K562 (cell line): ENCODE measurements around the gene POLR2C. TPM values are rescaled to one million over a fixed set of nuclear protein-coding genes. Genes with fewer than 3 reads are reported as not detected.

Experiments
- E2F6 ChIP-seq, 2 experiments: IDR thresholded peaks; 2 replicates each; pipeline ENCODE4 v1.6.1; 2011; ENCODE audit warnings: borderline replicate concordance in 1 of 2, control low read depth in 1 of 2, low read depth in 1 of 2, low read length in 1 of 2, mild to moderate bottlenecking in 1 of 2, mixed read lengths in 1 of 2, moderate library complexity in 1 of 2; ENCODE audit not compliant: insufficient read depth in 1 of 2, insufficient read length in 1 of 2, poor library complexity in 1 of 2, severe bottlenecking in 1 of 2; ENCODE audit errors: extremely low read depth in 1 of 2
- FOXM1 ChIP-seq, 2 experiments: fragments of 450-650 bp in 1 of 2; sonication (generic) in 1 of 2; formaldehyde crosslinking in 1 of 2; IDR thresholded peaks; 2 replicates each; pipeline versions ENCODE4 v1.6.1 to v1.9.0; 2017 to 2022; ENCODE audit warnings: low read depth in 2 of 2, mild to moderate bottlenecking in 2 of 2, missing genetic modification reagents in 1 of 2, moderate library complexity in 1 of 2
- HBP1 ChIP-seq: fragments of 450-650 bp; formaldehyde crosslinking; IDR thresholded peaks from 2 replicates; pipeline ENCODE4 v1.4.0; 2022; ENCODE audit warnings: missing genetic modification characterization
- HNRNPK ChIP-seq: fragments of 200-400 bp; formaldehyde crosslinking; IDR thresholded peaks from one replicate; pipeline ENCODE4 v1.6.1; 2018; ENCODE audit warnings: mild to moderate bottlenecking, low read depth, low read length; ENCODE audit not compliant: poor library complexity, severe bottlenecking
- HSF4 ChIP-seq: fragments of 250-450 bp; sonication (Bioruptor Pico); IDR thresholded peaks from 2 replicates; pipeline ENCODE4 v2.1.2; 2022; ENCODE audit warnings: mild to moderate bottlenecking, moderate library complexity, borderline replicate concordance
- KAT8 ChIP-seq: fragments of 450-650 bp; IDR thresholded peaks from 2 replicates; pipeline ENCODE4 v1.6.1; 2016; ENCODE audit warnings: low read depth, mild to moderate bottlenecking
- KDM4B ChIP-seq, 2 experiments: fragments of 450-650 bp in 1 of 2; sonication (generic) in 1 of 2; IDR thresholded peaks; 2 replicates each; pipeline ENCODE4 v1.6.1; 2016 to 2017; ENCODE audit warnings: borderline replicate concordance in 2 of 2, antibody characterized with exemption in 1 of 2, low read depth in 1 of 2, mild to moderate bottlenecking in 1 of 2
- MCM3 ChIP-seq: fragments of 450-650 bp; IDR thresholded peaks from 2 replicates; pipeline ENCODE4 v1.6.1; 2016
- PML ChIP-seq: IDR thresholded peaks from 2 replicates; pipeline ENCODE4 v1.6.1; 2012; ENCODE audit warnings: low read length, inconsistent platforms
- RBM14 ChIP-seq: fragments of 200-400 bp; formaldehyde crosslinking; IDR thresholded peaks from 2 replicates; pipeline ENCODE4 v1.6.1; 2018; ENCODE audit warnings: low read depth, mild to moderate bottlenecking, low read length, moderate library complexity, borderline replicate concordance; ENCODE audit not compliant: insufficient read depth
- SMAD4 ChIP-seq: fragments of 250-450 bp; sonication (Bioruptor Pico); conservative IDR thresholded peaks from 2 replicates; pipeline ENCODE4 v1.8.0; 2021; ENCODE audit warnings: inconsistent platforms, mild to moderate bottlenecking, moderate library complexity
- SMARCC2 ChIP-seq: fragments of 450-650 bp; IDR thresholded peaks from 2 replicates; pipeline ENCODE4 v1.6.1; 2017; ENCODE audit warnings: antibody characterized with exemption, moderate library complexity, mild to moderate bottlenecking, low read depth
- SNAPC5 ChIP-seq: fragments of 250-450 bp; sonication (Bioruptor Pico); IDR thresholded peaks from 2 replicates; pipeline ENCODE4 v1.8.0; 2021; ENCODE audit warnings: moderate library complexity, mild to moderate bottlenecking, inconsistent platforms
- STAT5B ChIP-seq: fragments of 250-450 bp; sonication (Bioruptor Pico); IDR thresholded peaks from 2 replicates; pipeline ENCODE4 v1.8.0; 2021; ENCODE audit warnings: mild to moderate bottlenecking, inconsistent platforms
- TAL1 ChIP-seq: fragments of 450-650 bp; IDR thresholded peaks from 2 replicates; pipeline ENCODE4 v1.6.1; 2016; ENCODE audit warnings: mild to moderate bottlenecking
- TRIM24 ChIP-seq, 2 experiments: fragments of 450-650 bp; IDR thresholded peaks; 2 replicates each; pipeline ENCODE4 v1.6.1; 2016
- TRIM28 ChIP-seq: fragments of 450-650 bp; IDR thresholded peaks from 2 replicates; pipeline ENCODE4 v1.6.1; 2017
- TSC22D4 ChIP-seq: fragments of 450-650 bp; IDR thresholded peaks from 2 replicates; pipeline ENCODE4 v1.6.1; 2016; ENCODE audit warnings: missing genetic modification characterization, missing biosample characterization, control low read depth
- ZKSCAN1 ChIP-seq: fragments of 150-350 bp; IDR thresholded peaks from 2 replicates; pipeline ENCODE4 v1.6.1; 2016; ENCODE audit warnings: low read depth, low read length
- ZNF143 ChIP-seq: sonication (generic); formaldehyde crosslinking; IDR thresholded peaks from 2 replicates; pipeline ENCODE4 v1.9.0; 2022; ENCODE audit warnings: mild to moderate bottlenecking, missing genetic modification reagents
- polyA plus RNA-seq, 8 experiments: library from polyadenylated mRNA; depleted of rRNA in 4 of 8; stranded (reverse) in 5 of 8; unstranded in 3 of 8; fragments of >200 nt; fragmentation: Nextera tagmentation in 2 of 8; fragmentation: Illumina TruSeq in 1 of 8; extraction: Ambion mirVana in 2 of 8; extraction: Trizol in 1 of 8; gene quantifications; 2 replicates each; pipeline versions ENCODE4 v1.2.1 to v1.2.3, GENCODE V29; 2011 to 2014; ENCODE audit warnings: inconsistent platforms in 1 of 8, missing spikeins in 1 of 8
- total RNA-seq, 7 experiments: library from RNA; depleted of rRNA in 6 of 7; stranded (reverse); fragments of >200 nt in 6 of 7; fragmentation: Illumina TruSeq in 2 of 7; extraction: Trizol in 2 of 7; gene quantifications; 2 replicates each; pipeline versions ENCODE4 v1.2.1 to v1.2.3, GENCODE V29; 2011 to 2021; ENCODE audit warnings: low replicate concordance in 1 of 7
- TF ChIP-seq, protein P1 (sequence below): fragments of 450-650 bp; IDR thresholded peaks from 2 replicates; pipeline ENCODE4 v1.6.1; 2017; ENCODE audit warnings: antibody characterized with exemption
- TF ChIP-seq, protein P2 (sequence below): IDR thresholded peaks from 2 replicates; pipeline ENCODE4 v1.6.1; 2016; ENCODE audit warnings: missing genetic modification characterization, missing compliant biosample characterization

POLR2C gene
- total and polyA plus RNA-seq, 9 of the 15 experiments (the other 6 are each of a cell fraction or from before 2014, with no cell fraction given) = 70.3 to 163 (median 92.3) TPM

DNA sequence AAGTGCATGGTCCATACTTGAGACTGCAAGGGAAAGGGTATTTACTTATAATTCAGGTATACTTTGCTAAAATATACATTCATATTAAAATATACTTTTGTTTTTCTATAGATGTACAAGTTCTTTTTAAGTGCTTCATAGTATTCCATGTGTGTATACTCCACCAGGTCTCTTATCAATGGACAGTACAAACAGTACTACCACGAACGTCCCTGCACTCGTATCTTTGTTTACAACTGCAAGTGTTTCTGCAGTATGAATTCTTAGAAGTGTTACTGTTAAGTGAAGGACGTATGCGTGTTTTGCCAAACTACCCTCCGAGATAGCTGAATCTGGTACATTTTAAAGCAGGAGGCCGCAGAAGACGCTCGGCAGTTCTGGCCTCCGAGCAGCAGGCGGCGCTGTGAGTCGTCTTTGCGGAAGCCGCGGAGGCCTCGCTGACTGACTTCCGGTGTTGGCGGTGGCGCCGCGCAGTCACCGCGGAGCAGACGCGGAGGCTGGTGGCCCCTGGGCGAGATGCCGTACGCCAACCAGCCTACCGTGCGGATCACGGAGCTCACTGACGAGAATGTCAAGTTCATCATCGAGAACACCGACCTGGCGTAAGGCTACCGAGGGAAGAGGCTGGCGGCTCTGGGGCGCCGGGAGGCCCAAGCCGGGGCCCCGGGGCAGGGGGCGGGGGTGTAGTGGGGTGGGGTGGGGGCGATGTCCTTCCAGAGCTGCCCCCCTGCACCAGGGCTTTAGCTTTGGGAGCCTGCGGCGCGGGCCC lies at the start of gene POLR2C (continued):
- no peak for TF ChIP-seq E2F6 (IDR thresholded peaks at IDR 0.05; ENCODE audit: borderline replicate concordance in 1 of 2, extremely low read depth in 1 of 2, insufficient read depth in 1 of 2, insufficient read length in 1 of 2, low read depth in 1 of 2, low read length in 1 of 2, poor library complexity in 1 of 2, severe bottlenecking in 1 of 2)
- TF ChIP-seq SNAPC5 (CRISPR knock-in tag) = no peak
- TF ChIP-seq KDM4B (IDR thresholded peaks at IDR 0.05; ENCODE audit: borderline replicate concordance in 2 of 2, low read depth in 1 of 2) = peak in 1 of 2 experiments; percentile 95; a peak in 2 of 4 replicates
- TF ChIP-seq HNRNPK = no peak
- TF ChIP-seq TSC22D4 = no peak
- TF ChIP-seq, protein P1, sequence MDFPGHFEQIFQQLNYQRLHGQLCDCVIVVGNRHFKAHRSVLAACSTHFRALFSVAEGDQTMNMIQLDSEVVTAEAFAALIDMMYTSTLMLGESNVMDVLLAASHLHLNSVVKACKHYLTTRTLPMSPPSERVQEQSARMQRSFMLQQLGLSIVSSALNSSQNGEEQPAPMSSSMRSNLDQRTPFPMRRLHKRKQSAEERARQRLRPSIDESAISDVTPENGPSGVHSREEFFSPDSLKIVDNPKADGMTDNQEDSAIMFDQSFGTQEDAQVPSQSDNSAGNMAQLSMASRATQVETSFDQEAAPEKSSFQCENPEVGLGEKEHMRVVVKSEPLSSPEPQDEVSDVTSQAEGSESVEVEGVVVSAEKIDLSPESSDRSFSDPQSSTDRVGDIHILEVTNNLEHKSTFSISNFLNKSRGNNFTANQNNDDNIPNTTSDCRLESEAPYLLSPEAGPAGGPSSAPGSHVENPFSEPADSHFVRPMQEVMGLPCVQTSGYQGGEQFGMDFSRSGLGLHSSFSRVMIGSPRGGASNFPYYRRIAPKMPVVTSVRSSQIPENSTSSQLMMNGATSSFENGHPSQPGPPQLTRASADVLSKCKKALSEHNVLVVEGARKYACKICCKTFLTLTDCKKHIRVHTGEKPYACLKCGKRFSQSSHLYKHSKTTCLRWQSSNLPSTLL = no peak
- no peak for TF ChIP-seq TAL1
- TF ChIP-seq SMARCC2 = no peak
- no peak for TF ChIP-seq ZNF143 (CRISPR knock-in tag)
- TF ChIP-seq STAT5B (CRISPR knock-in tag) = no peak
- TF ChIP-seq ZKSCAN1 = 0 out of 2 replicates have a peak, but pooled peaks have one; percentile 31
- TF ChIP-seq RBM14 = no peak
- 0 out of 2 replicates have a peak, but pooled peaks have one; percentile 40 for TF ChIP-seq HBP1 (CRISPR knock-in tag)
- TF ChIP-seq HSF4 (CRISPR knock-in tag) = no peak
- peak; percentile 84 for TF ChIP-seq SMAD4 (CRISPR knock-in tag)
- TF ChIP-seq KAT8 = no peak
- no peak for TF ChIP-seq TRIM24 (IDR thresholded peaks at IDR 0.05)
- TF ChIP-seq TRIM28 = no peak
- no peak for TF ChIP-seq MCM3
- TF ChIP-seq, protein P2, sequence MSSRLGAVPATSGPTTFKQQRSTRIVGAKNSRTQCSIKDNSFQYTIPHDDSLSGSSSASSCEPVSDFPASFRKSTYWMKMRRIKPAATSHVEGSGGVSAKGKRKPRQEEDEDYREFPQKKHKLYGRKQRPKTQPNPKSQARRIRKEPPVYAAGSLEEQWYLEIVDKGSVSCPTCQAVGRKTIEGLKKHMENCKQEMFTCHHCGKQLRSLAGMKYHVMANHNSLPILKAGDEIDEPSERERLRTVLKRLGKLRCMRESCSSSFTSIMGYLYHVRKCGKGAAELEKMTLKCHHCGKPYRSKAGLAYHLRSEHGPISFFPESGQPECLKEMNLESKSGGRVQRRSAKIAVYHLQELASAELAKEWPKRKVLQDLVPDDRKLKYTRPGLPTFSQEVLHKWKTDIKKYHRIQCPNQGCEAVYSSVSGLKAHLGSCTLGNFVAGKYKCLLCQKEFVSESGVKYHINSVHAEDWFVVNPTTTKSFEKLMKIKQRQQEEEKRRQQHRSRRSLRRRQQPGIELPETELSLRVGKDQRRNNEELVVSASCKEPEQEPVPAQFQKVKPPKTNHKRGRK (tag) = no peak
- TF ChIP-seq PML = peak; percentile 85
- peak; percentile 36; the same call in 1 of the 2 replicates for TF ChIP-seq FOXM1 (IDR thresholded peaks at IDR 0.05; ENCODE audit: low read depth)
- 0 out of 2 replicates have a peak, but pooled peaks have one; percentile 28 for TF ChIP-seq FOXM1 (CRISPR knock-in tag; IDR thresholded peaks at IDR 0.05; ENCODE audit: low read depth)
